RPMI8226 (cell line): ENCODE data around the gene FOXE1.

Source experiments
- DNase-seq: peaks from one replicate; pipeline ENCODE4 v3.0.0-alpha.2; 2015

The FOXE1 gene

DNA sequence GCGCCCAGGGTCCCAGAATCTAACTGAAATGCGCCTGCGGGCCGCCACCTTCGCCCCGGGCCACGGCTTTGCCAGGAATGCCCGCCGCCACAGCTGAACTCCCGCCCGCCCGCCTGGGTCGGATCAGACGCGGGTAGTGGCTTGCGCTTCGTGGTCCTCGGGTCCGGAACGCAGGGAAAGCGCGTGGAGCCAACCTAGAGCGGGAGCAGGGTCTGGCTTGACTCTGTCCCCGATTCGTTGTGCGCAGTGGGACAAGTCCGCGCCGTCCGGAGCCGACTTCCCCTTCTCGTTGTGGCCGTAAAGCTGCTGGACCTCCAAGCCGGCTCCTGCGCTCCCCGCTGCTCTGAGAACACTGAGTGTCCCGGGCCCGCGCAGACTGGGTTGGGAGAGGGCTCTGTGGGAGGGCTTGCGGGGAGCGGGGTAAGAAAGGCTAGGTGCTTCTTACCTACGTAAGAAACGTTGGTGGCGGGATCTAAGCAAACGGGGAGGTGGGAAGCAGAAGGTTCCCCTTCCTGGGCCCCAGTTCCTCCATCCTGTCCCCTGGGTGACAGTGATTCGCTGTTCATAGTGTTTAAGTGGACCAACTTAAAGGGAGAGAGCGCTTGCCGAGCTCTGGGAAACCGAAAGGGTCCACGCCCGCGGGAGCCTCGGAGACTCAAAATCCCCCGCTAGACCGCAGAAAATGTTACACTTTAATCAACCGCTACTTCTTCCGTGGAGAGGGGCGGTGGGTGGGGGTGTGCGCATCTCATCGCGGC is 4.4 kb upstream of the FOXE1 start:
- DNase-seq = no peak

DNA sequence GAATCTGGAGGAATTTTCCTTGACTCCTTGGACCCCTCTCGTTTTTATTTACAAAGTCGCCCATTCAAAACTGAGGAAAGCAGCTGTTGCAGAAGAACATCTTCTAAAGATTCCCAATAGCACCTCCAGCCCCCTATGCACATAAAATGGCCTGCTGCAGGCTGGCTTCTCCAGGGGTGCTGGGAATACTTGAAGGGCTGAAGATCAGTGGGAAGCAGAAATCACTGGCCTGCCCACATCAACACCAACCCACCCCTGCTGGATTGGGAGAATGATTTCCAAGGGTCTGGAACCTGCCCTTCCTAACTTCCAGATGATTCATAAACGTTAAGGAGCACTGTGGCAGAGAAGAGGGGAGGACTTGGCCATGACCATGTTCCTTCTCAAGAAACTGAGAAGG is 3.0 kb upstream of the FOXE1 start:
- no peak for DNase-seq

DNA sequence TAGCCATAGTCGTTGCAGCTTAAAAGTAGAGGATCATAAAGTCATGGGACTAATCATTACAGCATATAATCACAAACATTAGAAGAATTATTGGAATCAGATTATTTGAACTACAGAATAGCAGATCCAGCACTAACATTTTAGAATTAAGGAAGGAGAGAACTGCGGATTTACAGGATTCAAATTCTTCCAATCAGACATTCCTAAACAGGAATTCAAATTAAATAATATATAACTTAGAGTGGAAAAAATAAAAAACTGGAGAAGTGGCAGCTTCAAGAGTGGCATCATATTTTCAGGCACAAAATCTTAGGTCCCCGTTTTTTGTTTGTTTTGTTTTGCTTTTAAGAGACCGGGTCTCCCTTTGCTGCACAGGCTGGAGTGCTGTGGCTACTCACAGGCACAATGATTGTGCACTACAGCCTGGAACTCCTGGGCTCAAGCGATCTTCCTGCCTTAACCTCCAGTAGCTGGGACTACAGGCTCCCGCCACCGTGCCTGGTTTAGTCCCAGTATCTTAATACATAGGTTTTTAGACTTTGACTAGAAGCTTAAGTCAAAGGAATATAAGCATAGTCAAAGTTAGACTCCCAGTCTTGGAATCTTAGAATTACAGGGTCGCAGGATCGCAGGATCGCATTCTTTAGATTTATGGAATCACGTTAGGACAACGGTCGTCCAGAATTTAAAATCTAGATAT is 2.1 kb upstream of the FOXE1 start:
- no peak for DNase-seq

DNA sequence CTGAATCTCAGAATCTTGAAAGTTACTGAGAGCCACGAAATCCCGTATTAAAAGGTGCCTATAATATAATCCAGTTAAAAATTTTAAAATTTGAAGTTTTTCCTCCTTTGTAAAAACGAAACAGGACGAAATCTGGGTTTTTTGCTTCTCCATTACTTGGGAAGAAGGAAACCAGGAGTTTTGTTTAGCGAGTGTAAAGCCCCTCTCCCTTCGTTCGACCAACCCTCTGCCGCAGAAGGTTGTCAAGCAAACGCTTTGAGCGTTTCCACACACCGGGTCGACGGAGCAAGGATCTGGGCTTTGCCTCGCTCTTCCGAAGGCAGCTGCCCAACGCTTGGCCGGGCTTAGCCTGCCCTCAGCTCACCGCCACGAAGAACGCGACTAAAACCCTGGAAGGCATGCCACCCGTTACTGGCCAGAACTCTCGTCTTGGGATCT is 1.6 kb upstream of the FOXE1 start:
- DNase-seq = no peak

DNA sequence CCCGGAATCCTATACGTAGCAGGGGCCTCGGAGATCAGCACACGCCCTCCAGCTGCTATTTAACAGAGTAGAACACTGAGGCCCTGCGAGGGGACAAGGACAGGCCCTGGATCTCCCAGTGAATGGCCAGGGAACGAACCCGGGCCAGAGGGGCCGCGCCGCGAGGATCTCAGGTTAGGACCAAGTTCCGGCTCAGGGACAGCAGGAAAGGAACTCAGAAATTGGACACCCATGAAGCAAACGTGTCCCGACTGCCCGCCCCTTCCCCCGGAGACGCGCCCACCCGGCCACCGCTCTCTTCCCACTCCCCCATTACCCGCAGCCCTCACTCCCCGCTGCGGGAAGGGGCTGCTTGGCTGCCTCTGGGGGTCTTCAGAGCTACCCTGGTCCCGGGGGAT is 1.0 kb upstream of the FOXE1 start:
- DNase-seq = no peak

DNA sequence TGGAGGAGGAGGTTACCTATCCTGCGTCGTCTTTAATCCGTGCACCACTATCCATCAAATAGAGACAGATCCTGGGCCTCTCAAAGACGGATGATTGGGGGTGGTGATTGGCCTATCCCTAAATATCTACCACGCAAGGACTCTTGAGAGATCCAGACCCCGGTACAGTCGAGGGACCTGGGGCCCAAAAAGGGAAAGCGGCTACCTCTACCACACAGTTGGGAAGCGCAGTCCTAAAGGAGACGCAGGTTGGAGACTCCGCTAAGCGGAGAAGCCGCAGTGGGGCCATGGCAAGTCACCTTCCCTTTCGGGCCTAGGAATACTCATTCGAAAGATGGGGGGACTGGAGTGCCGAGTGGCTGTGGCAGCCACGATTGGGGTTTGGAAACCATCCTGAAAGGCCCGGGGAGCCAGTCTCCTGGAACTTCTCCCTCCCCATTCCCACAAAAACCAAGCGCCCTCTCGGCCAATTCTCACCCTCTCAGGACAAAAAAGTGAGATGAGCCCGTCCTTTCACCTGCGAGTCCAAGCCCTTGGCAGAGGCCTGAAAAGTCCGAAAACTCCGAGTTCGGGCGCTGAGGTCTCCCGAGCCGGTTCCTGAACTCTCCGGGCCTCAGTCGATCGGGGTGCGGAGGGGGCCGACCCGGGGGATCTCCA is 499 bp upstream of the FOXE1 start:
- no peak for DNase-seq

DNA sequence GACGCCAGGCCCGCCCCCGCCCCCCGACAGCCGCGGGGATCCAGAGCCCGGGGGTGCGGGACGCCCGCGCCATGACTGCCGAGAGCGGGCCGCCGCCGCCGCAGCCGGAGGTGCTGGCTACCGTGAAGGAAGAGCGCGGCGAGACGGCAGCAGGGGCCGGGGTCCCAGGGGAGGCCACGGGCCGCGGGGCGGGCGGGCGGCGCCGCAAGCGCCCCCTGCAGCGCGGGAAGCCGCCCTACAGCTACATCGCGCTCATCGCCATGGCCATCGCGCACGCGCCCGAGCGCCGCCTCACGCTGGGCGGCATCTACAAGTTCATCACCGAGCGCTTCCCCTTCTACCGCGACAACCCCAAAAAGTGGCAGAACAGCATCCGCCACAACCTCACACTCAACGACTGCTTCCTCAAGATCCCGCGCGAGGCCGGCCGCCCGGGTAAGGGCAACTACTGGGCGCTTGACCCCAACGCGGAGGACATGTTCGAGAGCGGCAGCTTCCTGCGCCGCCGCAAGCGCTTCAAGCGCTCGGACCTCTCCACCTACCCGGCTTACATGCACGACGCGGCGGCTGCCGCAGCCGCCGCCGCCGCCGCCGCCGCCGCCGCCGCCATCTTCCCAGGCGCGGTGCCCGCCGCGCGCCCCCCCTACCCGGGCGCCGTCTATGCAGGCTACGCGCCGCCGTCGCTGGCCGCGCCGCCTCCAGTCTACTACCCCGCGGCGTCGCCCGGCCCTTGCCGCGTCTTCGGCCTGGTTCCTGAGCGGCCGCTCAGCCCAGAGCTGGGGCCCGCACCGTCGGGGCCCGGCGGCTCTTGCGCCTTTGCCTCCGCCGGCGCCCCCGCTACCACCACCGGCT is 1.0 kb downstream of the FOXE1 start:
- DNase-seq = no peak

DNA sequence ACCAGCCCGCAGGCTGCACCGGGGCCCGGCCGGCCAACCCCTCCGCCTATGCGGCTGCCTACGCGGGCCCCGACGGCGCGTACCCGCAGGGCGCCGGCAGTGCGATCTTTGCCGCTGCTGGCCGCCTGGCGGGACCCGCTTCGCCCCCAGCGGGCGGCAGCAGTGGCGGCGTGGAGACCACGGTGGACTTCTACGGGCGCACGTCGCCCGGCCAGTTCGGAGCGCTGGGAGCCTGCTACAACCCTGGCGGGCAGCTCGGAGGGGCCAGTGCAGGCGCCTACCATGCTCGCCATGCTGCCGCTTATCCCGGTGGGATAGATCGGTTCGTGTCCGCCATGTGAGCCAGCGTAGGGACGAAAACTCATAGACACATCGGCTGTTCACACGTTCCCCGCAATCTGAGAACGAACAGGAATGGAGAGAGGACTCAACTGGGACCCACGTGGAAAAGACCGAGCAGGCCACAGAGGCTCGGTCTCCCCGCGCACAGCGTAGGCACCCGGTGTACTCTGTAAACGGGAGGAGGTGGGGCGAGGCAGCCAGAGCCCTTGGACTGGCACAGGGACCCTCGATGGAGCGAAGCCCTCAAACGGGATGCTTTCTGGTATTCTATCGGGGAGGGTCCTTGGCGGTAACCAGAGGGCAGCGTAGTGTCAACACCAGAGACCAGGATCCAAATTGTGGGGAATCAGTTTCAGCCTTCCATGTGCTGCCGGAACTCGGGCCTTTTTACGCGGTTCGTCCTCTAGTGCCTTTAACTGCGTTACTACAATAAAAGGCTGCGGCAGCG is 1.9 kb downstream of the FOXE1 start:
- DNase-seq = no peak

DNA sequence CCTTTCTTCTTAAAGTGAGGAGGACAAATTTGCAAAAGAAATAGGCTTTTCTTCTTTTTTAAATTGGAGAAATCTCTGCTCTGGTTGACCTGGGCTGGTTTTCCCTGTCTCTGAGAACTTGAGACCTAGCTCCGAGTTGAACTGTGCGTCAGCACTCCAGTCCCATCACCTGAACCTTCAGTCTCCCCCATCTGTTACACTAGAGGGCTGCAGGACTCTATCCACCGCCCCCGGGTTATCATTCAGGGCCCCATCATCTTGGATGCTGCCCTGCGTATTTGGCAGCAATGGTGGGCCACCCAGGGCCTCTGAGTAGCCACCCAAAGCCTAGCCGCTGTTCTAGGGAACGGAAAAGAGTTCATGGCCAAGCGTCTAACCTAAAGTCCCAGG is 2.5 kb downstream of the FOXE1 start:
- no peak for DNase-seq

DNA sequence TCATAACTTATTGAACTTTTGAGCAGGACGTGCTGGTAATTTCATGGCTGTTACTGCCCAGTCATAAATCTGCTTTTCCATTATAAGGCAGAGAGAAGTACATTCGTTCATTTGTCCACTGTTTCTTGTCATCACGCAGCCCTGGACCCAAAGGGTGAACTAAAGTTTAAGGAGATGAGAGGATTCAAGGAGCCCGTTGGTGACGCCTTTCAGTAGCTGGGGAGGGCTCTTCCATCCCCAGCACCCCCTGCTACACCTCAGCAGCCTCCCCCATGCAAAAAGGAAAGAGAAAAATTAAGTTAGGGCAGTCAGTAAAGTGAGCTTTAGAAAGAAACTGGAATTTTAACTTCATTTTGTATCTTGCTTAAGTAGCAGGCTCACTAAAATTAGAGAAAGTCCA is 2.9 kb downstream of the FOXE1 start:
- no peak for DNase-seq

DNA sequence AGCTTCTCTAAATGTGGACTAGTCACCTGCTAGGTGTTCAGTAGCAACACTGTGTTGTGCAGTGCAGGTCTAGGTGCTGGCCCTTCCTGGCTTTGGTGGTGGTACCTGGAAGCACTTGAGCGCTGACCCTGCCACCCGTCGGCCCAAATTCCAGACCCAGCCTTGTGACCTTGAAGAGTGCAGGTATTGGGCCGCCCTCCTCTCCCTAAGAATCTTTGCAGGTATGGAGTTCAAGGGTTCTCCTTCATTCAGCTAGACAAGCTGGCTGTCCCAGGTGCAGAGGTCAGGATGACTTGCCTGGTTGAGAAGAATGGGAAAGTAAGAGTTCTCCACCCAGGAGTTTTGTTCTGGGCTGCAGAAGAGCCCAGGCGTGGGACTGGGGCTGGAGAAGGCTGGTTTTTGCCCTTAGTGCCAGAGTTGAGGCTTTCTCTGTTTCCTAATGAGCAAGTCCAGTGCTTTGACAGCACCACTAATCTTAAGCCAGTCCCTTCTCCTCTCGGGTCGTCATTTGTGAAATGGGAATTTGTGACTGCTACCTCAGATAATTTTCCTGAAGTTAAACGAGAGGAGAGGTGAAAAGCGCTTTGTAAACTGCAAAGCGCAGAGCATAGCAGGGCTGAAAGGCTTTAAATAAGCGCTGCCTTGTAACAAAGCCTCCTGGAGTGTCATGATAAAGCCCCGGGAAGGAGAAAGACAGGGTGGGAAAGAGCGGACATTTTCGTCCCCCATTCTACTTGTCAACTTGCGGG is 4.0 kb downstream of the FOXE1 start:
- no peak for DNase-seq

DNA sequence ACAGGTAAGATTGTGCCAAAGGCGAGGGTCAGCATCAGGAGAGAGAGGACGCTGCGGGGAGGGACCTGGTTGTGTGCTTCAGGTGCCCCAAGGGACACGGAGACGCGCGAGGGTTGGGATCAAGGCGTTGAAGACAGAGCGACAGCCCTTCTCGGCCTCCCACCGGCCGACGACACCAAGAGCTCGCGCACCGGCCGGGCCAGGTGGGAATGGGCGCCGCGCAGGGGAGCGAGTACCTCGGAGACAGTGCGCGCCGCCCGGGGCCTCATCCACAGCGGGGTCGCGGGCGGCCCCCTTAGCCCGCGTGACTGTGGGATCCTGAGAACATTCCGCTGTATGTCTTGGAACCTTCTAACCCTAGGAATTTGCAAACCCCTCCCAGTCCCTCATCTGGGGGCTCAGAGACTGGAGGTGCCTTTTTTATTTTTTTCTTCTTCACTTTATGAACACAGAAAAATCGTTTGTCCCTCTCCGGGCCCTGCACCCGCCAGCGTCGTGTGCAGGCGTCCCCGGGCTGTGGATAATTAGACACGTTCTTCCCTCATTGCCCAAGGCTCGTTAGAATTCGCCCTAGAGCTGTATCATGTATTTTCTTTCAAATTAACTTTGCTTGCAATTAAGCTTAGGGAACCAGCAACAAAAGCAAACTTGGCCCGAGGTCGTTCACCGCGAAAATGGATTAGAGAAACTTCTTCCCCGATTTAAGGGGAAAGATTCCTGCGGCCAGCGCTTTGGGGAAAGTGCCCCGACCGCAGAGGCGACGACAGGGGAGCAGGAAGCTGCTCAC is 4.8 kb downstream of the FOXE1 start:
- no peak for DNase-seq

DNA sequence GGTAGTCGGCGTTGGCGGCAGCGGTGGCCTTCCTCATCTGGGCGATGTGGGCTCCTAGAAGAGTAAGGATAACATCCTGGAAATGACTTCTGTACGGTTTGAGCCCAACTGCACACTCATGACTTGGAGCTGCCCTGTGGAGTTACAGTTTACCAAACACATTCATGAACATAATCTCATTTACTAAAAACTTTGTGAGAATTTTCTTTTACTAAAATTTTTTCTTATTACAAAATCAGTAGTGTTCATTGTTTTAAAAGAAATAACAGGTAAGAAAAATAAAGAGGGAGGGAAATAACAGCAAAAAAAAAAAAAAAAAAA is 5.3 kb downstream of the FOXE1 start:
- DNase-seq = no peak

DNA sequence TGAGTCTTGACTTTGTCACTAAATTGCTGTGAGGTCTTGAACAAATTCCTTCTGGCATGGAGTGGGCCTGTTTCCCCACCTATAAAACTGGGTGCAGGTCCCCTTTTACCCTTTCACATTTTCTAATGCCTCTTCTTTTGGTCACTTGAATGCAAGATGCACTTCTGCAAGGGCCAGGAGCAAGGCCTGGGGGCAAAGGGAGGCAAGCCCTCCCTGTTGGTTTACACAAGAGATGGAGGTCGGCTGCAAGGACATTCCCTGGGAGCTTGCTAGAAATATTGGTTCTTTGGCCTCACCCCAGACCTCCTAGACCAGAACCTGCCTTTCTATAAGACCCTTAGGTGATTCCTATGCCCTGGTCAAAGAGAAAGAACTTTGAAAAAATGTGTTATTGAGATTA is 5.8 kb downstream of the FOXE1 start:
- DNase-seq = no peak

DNA sequence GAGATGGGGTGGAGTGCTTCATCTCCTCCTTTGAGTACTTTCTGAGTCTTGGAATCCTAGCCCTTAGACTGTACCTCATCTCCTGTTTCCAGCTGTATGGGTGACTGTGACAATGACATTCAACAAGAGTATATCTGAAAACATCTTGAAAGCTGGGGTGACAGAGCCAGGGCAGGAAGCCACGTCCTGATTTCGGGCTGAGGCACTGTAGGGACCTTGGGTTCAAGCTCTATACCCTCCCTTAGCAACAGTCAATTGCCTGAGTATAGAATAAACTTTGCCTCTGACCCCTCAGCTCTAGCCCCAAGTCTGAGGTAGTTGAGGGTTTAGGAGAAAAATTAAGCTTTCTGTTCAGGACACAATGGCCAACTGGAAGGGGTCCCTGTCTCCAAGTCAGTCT is 6.3 kb downstream of the FOXE1 start:
- no peak for DNase-seq

DNA sequence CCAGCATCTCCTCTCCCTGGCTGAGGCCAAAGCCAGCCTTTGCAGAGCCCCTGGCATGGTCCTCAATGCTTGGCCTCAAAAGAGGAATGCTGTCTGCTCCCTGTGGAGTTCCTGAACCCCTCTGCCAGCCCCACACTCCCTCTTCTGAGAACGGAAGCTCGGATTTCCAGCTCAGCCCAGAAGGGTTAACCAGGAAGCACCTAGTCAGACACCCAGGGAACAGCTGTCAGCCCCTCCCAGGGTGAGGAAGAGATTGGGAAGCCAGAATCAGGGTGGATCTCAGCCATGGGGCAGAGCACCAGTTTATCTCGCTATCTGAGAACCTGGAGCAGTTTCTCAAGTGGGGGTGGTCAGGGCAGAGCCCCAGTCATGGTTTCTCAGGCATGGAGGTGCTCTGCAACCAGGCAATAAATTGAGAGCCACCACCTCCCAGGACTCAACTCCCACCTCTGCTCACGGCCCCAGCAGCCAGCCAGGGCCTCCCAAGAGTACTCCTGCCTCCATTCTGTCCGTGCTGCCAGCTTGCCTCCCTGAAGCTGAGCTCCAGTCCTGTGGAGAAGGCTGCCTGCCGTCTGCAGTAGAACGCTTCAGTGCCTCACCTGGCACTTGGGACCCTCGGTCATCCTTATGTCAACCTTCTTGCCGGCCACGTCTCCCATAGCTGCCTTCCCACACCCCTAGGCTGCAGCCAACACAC is 7.6 kb downstream of the FOXE1 start:
- DNase-seq = no peak

DNA sequence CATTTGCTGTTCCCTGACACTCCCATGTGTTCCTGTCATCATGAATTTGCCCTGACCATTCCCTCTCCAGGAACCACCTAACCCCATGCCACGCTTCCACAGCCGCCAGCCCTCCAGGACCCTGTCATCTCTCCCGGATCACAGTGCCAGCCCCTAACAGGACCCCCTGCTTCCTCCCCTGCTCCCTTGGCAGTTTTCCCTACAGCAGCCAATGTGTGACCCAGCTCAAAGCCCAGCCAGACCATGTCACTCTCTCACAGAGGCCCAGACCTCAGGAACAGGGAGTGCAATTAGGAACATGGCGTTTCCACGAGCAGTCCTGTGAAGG is 8.1 kb downstream of the FOXE1 start:
- DNase-seq = no peak

DNA sequence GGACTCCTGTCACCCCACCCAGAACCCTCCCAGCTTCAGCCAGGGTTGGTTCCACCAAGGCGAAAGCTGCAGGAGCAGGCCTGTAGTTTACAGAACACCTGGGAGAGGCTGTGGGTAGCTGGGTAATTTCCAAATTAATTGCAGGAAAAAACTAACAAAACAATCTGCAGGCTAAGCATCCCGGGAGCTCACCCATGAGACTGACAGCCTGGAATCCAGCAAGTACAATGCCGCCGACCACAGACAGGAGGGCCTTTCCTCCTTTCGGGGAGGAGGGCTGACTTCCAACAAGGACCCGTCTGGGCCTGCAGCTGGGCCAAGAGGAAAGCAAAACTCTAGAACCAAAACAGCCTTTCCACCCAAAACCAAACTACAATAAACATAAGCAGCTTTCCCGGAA is 10.3 kb downstream of the FOXE1 start:
- no peak for DNase-seq

DNA sequence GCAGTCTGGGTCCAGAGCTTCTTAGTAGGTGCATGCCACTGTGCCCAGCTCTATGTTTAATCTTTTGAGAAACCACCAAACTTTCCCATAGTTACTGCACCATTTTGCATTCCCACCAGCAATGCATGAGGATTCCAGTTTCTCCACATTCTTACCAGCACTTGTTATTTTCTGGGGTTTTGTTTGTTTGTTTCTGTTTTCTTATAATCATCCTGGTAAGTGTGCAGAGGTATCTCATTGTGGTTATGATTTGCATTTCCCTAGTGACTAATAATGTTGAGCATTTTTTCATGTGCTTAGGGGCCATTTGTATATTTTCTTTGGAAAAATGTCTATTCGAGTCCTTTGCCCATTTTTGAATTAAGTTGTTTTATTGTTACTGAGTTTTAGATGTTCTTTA is 11.4 kb downstream of the FOXE1 start:
- DNase-seq = no peak

DNA sequence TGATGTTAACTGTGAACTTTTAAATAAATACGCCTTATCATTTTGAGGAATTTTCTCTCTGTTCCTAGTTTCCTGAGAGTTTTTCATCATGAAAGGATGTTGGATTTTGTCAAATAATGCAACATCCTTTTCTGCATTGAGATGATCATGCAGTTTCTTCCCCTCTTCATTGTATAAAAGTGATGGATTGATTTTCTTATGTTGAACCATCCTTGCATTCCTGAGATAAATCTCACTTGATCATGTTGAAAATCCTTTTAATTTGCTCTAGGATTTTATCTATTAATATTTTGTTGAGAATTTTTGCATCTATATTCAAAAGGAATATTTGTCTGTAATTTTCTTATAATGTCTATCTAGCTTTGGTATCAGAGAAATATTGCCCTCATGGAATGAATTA is 13.3 kb downstream of the FOXE1 start:
- no peak for DNase-seq

DNA sequence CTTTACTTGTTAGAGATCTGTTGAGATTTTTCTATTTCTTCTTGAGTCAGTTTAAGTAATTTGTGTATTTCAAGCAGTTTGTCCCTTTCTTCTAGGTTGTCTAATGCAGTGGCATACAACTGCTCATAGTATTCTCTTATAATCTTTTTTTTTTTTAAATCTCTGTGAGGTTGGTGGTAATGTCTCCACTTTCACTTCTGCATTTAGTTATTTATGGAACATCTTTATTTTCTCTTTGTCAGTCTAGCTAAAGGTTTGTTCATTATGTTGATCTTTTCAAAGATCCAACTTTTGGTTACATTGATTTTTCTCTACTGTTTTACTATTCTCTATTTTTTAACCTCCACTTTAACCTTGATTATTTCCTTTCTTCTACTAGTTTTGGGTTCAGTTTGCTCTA is 13.8 kb downstream of the FOXE1 start:
- DNase-seq = peak; percentile 8
